Sigmoid colon (tissue), 4 donors: ENCODE measurements around the gene SYTL4.

Experiments used
- CTCF ChIP-seq, 4 experiments: fragments of 450-650 bp in 3 of 4; fragments of 200-600 bp in 1 of 4; IDR thresholded peaks; one replicate each; pipeline ENCODE4 v1.5.1; 2016 to 2019; ENCODE audit warnings: antibody characterized with exemption in 4 of 4, mild to moderate bottlenecking in 3 of 4, moderate library complexity in 2 of 4
- EP300 ChIP-seq, 4 donors: sonication (generic); formaldehyde crosslinking; IDR thresholded peaks; one replicate each; pipeline ENCODE4 v1.6.1; 2017; ENCODE audit warnings: antibody characterized with exemption in 4 of 4
- POLR2A ChIP-seq, 2 donors: fragments of 450-650 bp; IDR thresholded peaks; one replicate each; pipeline ENCODE4 v1.6.1; 2016; ENCODE audit warnings: antibody characterized with exemption in 2 of 2, mild to moderate bottlenecking in 2 of 2, moderate library complexity in 2 of 2
- POLR2AphosphoS5 ChIP-seq, 4 donors: sonication (generic); formaldehyde crosslinking; IDR thresholded peaks; one replicate each; pipeline ENCODE4 v1.6.1; 2017; ENCODE audit warnings: antibody characterized with exemption in 4 of 4

DNA sequence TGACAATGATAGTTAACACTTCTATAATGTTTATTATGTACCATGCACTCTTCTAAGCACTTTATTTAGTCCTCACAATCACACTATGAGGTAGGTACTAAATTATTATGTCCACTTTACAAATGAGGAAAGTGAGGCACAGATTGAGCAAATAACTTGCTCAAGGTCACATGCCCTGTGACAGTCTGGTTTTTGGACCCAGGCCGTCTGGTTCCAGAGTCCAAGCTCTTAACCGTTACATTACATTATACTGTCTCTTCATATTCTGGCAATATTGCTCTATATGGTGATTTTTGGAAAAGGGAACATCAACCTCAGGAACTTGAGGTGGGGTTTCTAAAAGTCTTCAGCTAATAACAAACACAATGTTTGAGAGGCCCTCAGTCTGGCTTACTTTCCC, 12.8 kb downstream of the SYTL4 start:
- TF ChIP-seq CTCF (IDR thresholded peaks at IDR 0.05) (no peak), POLR2AphosphoS5 (IDR thresholded peaks at IDR 0.05) (no peak), POLR2A (IDR thresholded peaks at IDR 0.05) (no peak), EP300 (IDR thresholded peaks at IDR 0.05) (no peak)
